Measurements from ENCODE around the gene GLCE.
"Not testable (repeated sequence)": the region's sequence is repeated elsewhere in the genome, so short reads cannot be mapped to it uniquely, and the experiment has no call there.

Gene GLCE

DNA sequence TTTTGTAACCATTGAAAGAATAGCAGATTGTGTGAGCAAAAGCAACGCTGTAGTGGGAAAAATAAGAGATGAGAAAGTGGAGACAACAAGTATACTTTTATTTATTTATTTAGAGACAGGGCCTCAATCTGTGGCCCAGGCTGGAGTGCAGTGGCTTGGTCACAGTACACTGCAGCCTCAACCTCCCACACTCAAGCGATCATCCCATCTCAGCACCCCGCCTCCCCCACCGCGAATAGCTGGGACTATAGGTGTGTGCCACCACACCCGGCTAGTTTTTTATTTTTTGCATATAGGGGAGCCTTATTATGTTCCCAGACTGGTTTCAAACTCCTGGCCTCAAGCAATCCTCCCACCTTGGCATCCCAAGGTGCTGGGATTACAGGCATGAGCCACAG is 1.6 kb upstream of the GLCE start:
- no peak for TF ChIP-seq ZNF274 (IDR thresholded peaks at IDR 0.05; ENCODE audit: low read depth, low read length)
- no peak overlapping the region for H3K4me3 ChIP-seq (ENCODE audit: low read length)

DNA sequence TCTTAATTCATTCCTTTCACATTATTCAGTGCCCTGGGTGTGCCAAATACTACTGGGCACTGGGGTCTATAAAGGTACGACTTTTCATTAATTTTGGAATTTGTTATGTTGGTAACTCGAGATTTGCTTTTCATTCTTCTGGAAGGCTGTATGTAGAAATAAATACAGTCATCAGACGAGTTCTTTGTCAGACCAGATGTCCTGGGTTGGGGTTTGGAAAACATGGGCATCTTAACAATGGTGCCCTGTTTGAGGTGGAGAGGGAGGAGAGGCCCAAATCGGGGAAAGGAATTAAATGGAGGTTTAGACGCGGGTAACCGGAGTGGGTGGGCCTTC is 662 bp upstream of the GLCE start:
- TF ChIP-seq ZNF274 (IDR thresholded peaks at IDR 0.05; ENCODE audit: low read depth, low read length): no peak
- H3K4me3 ChIP-seq (ENCODE audit: low read length): peak overlapping the region; percentile 83; the same call in 1 of the 2 replicates

DNA sequence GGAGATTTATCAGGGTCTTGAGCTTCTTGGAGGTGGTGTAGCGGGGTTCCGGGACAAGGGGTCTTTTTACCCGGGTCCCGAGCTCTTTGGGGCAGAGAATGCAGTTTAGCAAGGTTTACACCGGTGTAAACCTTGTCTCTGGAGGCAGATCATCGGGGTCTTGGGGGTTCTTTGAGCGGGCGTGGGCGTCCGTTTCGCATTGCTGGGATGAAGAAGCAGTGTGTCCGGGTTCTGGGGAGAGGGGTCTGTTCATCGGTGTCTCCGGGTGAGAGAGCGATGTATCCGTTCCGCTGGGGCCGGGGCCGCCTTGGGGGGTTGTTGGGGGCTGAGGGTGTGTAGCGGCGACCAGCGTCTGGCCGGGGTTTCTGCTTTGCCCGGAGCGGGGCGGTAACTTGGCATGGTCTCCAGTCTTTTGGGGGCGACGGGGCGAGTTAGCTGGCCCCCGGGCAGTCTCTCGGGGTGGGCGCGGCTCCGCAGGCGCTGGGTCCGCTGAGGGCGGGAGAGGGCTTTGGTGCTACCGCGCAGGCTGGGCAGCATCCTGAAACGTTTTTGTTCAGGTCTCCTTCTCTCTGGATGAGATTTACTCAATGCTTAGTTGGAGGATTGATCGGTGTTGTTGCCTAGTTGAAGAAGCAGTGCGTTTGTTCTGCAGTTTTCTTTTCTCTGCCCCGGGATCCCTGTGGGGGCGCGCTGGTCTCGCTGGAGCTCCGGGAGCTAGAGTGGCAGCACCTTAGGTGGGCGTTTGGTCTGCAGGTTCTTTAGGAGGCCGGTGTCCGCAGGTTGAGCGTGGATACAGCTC is 843 bp downstream of the GLCE start:
- peak overlapping the region; percentile 83 for H3K4me3 ChIP-seq (ENCODE audit: low read length)
- TF ChIP-seq ZNF274 (IDR thresholded peaks at IDR 0.05; ENCODE audit: low read depth, low read length): no peak

DNA sequence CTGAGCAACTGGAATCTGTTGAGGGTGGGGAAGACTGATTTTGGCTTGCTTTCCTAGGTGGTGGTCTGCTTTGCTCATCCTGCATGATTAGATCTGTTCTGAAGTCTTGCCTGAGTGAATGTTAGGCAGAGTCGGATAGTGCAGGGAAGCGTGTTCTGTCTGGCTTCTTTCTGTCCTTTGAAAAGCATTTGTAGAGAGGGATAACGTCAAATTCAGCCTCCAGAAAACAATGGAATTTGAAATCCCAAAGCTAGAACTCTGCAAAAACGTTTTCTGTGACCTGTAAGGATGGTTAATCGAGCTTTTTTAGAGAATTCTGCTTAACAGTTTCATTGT is 1.4 kb downstream of the GLCE start:
- no peak for TF ChIP-seq ZNF274 (IDR thresholded peaks at IDR 0.05; ENCODE audit: low read depth, low read length)

DNA sequence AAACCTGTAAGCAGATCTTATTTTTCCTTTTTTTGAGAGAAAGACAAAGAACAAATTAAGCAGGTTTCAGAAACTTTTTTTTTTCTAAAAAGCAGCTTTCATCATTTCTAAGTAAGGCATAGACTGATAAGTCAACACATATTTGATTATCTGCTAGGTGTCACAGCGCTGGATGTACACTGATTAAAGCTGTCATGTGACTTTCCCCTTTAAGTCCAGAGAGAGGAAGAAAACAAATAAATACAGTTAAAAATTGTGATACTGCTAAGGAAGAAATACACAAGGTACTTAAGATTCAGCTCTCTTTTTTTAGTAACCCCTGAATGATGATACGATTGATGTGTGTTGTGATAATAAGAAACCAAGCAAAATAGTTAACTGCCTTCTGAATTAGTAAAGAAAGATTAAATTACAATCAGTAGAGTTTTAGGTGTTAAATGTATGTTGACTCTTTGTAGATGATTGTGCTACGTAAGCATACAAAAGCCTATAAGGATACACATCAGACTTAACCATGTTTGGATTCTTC is 2.8 kb downstream of the GLCE start:
- TF ChIP-seq ZNF274 (IDR thresholded peaks at IDR 0.05; ENCODE audit: low read depth, low read length): no peak
- no peak overlapping the region for H3K4me3 ChIP-seq (ENCODE audit: low read length)

More for the DNA sequence above, 1.4 kb downstream of the GLCE start:
- H3K4me3 ChIP-seq (ENCODE audit: low read length): peak overlapping the region; percentile 83; the same call in 1 of the 2 replicates

DNA sequence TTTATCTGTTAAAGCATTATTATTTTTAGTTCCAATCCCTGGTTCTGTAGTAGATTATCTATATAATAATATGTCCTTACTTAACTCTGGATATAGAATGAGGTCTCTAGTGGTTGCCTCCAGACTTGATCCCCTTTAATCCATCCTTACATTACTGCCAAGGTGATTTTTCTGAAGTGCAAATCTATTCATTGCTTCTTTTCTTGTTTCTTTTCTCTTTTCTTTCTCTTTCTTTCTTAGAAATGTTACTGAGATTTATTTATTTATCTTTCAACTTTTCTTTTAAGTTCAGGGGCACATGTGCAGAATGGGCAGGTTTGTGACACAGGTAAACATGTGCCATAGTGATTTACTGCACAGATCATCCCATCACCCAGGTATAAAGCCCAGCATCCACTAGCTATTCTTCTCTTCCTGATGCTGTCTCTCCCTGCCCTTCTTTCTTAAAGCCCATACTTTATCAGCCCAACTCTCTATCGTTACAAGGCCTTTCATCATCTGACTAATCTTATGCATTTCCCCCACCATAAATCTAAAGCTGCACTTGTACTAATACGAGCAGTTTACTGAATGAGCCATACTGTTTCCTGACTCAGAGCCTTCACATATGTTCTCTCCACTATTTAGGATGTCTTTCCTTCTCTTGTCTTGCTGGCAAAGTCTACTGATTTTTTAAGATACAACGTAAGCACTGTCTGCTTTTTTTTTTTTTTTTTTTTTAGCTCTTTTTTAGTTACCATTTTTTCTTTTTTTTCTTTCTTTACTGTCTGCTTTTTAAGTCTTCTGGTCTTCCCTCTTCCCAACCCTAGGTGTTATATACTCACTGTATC is 4.6 kb downstream of the GLCE start:
- TF ChIP-seq ZNF274 (IDR thresholded peaks at IDR 0.05; ENCODE audit: low read depth, low read length): no peak

DNA sequence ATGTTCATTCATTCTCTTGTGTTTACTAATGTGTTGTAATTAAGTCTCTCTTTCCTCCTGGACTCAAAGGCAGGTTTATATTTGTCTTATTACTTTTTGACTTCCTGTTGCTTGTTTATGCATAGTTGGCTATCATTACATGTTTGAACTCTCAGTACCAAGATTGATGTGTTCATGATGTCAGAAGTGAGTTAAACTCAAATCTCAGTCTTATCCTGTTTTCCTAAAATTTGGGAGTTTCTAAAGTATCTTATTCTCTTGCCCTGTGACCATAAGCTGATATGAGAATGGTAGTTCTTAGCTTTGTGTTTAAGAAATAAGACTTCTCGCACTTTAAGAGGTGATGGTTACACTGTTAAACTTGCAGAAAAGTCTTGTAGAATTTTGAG is 5.2 kb downstream of the GLCE start:
- TF ChIP-seq ZNF274 (IDR thresholded peaks at IDR 0.05; ENCODE audit: low read depth, low read length): no peak
- no peak overlapping the region for H3K4me3 ChIP-seq (ENCODE audit: low read length)

More for the DNA sequence above, 4.6 kb downstream of the GLCE start:
- H3K4me3 ChIP-seq (ENCODE audit: low read length): no peak overlapping the region

DNA sequence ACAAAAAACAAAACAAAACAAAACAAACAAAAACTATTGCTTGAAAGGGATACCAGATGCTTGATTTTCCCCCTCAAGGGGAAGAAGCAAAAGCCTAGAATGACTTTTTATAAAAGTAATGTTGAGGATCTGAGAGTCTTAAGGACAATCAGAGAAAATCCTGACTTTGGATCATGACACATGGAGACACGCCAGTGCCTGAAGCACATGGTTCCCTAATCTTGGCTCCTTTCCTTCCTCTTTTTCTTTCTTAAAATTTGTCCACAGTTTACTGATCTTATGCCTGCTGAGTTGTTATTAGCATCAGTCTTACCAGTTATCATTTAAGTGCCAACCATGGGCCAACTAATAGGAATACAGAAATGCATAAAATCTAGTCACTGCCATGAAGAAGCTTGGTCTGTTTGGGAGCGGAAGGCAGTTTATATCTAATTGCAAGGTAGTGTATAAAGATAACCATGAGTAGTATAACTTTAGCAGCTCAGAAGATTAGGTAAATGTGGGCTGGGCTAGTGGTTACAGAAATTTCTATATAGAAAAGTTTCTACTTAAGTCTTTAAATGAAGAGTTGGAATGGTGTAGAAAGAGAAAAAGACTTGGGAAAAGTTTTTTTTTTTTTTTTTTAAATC is 6.9 kb downstream of the GLCE start:
- TF ChIP-seq ZNF274 (IDR thresholded peaks at IDR 0.05; ENCODE audit: low read depth, low read length): no peak
- H3K4me3 ChIP-seq (ENCODE audit: low read length): no peak overlapping the region

DNA sequence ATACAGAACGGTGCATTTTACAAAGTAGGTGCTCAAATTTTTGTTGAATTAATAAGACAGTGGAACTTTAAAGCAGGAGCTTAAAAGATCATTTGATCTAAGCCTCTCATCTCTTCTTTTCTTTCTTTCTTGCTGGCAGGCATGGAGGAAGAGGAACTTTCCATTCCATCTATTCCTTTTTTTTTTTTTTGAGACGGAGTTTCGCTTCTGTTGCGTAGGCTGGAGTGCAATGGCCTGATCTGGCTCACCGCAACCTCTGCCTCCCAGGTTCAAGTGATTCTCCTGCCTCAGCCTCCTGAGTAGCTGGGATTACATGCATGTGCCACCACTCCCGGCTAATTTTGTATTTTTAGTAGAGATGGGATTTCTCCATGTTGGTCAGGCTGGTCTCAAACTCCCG is 7.9 kb downstream of the GLCE start:
- H3K4me3 ChIP-seq (ENCODE audit: low read length): not testable (repeated sequence)

DNA sequence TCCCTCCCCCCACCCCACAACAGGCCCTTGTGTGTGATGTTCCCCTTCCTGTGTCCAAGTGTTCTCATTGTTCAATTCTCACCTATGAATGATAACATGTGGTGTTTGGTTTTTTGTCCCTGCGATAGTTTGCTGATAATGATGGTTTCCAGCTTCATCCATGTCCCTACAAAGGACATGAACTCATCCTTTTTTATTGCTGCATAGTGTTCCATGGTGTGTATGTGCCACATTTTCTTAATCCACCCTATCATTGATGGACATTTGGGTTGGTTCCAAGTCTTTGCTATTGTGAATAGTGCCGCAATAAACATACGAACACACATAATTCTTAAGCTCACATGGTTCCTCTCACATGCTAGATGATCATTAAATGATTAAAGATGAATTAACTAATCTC is 9.1 kb downstream of the GLCE start:
- not testable (repeated sequence) for H3K4me3 ChIP-seq (ENCODE audit: low read length)

DNA sequence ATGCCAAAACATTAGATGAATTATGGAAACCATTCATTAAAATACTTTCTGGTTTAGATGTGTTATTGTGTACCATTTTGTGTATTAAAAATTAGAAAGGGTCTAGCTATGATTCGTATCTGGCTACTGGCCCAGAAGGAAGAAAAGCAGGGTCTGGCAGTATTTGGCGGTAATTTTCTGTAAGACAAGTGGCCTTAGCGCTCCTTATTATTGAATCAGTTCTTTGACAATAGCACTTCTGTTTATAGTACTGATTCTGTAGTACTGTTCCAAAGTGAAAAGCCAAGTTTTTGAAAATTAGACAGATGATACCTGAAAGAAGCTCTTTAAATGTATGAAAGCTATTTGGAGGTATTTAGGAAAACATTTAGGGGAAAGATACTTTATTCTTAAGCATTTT is 10.2 kb downstream of the GLCE start:
- TF ChIP-seq ZNF274 (IDR thresholded peaks at IDR 0.05; ENCODE audit: low read depth, low read length): no peak
- H3K4me3 ChIP-seq (ENCODE audit: low read length): no peak overlapping the region

DNA sequence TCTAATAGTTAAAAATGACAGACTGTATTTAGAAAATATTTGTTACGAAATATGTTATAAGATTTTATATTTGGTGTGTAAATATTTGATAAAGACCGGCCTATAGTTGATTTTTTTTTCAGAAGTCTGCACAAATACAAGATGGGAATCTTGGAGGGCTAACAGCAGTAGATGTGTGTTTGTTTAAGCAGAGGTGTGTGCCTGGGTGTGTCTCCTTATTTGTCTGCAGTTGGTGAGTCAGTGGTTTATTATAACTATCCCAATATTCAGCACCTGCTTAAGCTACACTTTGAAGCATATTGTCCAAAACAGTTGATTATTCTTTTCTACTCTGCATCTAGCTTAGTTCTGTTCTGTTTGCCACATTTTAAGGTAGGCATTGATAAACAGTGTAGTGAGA is 12.4 kb downstream of the GLCE start:
- H3K4me3 ChIP-seq (ENCODE audit: low read length): no peak overlapping the region
- TF ChIP-seq ZNF274 (IDR thresholded peaks at IDR 0.05; ENCODE audit: low read depth, low read length): no peak

DNA sequence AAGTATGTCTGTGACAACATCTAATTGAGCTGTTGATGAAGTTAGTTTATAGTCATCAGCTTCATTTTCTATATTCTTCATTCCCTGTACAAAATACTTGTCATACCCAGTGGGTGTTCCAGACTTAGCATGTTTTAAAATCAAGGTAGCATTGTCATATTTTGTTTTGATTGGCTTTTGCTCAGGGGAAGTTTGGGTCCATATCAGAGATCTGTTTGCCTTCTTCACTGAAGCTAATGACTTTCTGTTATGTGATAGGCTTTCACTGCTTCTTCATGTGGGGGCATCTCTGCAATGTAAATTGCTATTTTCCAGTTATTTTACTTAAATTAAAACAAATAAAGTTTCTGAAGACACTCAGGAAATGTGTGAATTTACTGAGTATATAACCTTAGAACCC is 15.1 kb downstream of the GLCE start:
- no peak overlapping the region for H3K4me3 ChIP-seq (ENCODE audit: low read length)
- TF ChIP-seq ZNF274 (IDR thresholded peaks at IDR 0.05; ENCODE audit: low read depth, low read length): no peak

DNA sequence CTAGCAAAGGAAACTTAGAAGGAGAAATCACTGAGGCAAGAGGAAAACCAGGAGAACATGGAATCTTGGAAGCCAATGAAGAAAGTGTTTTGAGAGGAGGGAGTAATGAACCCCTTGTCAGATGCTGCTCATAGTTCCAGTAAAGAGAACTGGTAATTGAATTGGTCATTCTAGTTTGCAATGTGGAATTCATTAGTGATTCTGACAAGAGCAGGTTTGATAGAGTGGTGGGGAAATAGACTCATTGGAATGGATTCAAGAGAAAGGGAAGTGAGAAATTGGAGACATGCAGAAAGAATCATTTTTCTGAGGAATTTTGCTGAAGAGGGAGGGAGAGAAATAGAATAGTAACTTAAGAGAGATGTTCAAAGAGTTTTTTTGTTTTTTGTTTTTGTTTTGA is 21.0 kb downstream of the GLCE start:
- no peak overlapping the region for H3K4me3 ChIP-seq (ENCODE audit: low read length)
- TF ChIP-seq ZNF274 (IDR thresholded peaks at IDR 0.05; ENCODE audit: low read depth, low read length): no peak

DNA sequence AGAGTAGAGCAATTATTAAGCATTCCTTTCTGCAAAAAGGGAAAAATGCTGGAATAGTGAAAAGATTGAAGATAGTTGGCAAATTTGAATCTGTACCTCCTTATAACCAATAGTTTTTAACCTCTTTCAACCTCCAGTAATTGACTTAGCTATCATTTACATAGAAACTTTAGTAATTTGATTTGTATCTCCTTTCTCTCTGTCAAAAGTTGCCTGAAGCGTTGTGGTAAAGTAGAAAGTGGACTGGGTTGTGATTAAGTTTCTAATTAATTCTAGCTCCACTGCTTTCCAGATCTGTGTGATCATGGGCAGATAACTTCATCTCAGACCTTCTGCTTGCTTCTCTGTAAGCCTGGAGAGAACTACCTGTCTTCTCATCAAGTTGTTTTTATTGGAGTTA is 24.8 kb downstream of the GLCE start:
- TF ChIP-seq ZNF274 (IDR thresholded peaks at IDR 0.05; ENCODE audit: low read depth, low read length): no peak

More for the DNA sequence above, 24.8 kb downstream of the GLCE start:
- H3K4me3 ChIP-seq (ENCODE audit: low read length): no peak overlapping the region
